Mucosa of stomach (tissue), 1 donor: ENCODE measurements around the gene CROCC2.

Source experiments
- H3K27me3 ChIP-seq: one replicate; pipeline ENCODE4 v1.7.0; 2013; ENCODE audit warnings: mild to moderate bottlenecking, low read length; ENCODE audit not compliant: control insufficient read depth, insufficient read depth
- H3K36me3 ChIP-seq: one replicate; pipeline ENCODE4 v1.7.0; 2013; ENCODE audit warnings: low read length; ENCODE audit not compliant: control insufficient read depth, insufficient read depth
- H3K4me1 ChIP-seq: one replicate; pipeline ENCODE4 v1.7.0; 2013; ENCODE audit warnings: mild to moderate bottlenecking, low read length; ENCODE audit not compliant: control insufficient read depth, insufficient read depth
- H3K4me3 ChIP-seq: one replicate; pipeline ENCODE4 v1.7.0; 2013; ENCODE audit warnings: low read length
- H3K9ac ChIP-seq: one replicate; pipeline ENCODE4 v1.7.0; 2013; ENCODE audit warnings: mild to moderate bottlenecking, low read length, moderate library complexity
- H3K9me3 ChIP-seq: one replicate; pipeline ENCODE4 v1.7.0; 2013; ENCODE audit warnings: mild to moderate bottlenecking, low read length, moderate library complexity; ENCODE audit not compliant: control insufficient read depth
- donor health status: Pancreatic carcinoma.

The CROCC2 gene

GRCh38 chr2:240889601-240890560 is 16.3 kb upstream of the CROCC2 start:
- Histone ChIP-seq H3K9ac (no peak overlapping the region), H3K36me3 (no peaks in the 10 kb centered on the region), H3K4me1 (no peaks in the 10 kb centered on the region), H3K4me3 (no peak overlapping the region), H3K9me3 (no peaks in the 10 kb centered on the region), H3K27me3 (no peaks in the 10 kb centered on the region)

- no peak overlapping the region for H3K9ac ChIP-seq
- no peak overlapping the region for H3K4me3 ChIP-seq
- no peaks in the 10 kb centered on the region for H3K27me3 ChIP-seq
- no peaks in the 10 kb centered on the region for H3K9me3 ChIP-seq
- no peaks in the 10 kb centered on the region for H3K36me3 ChIP-seq
- H3K4me1 ChIP-seq: no peaks in the 10 kb centered on the region
Observed at GRCh38 chr2:240890691-240891090, 15.4 kb upstream of the CROCC2 start.

GRCh38 chr2:240891492-240892340 is 14.4 kb upstream of the CROCC2 start:
- Histone ChIP-seq H3K4me3 (no peak overlapping the region), H3K9me3 (no peaks in the 10 kb centered on the region), H3K36me3 (no peaks in the 10 kb centered on the region), H3K9ac (no peak overlapping the region), H3K4me1 (no peaks in the 10 kb centered on the region), H3K27me3 (no peaks in the 10 kb centered on the region)

GRCh38 chr2:240892356-240892755 is 13.8 kb upstream of the CROCC2 start:
- peaks cover 1% of the 10 kb centered on the region for H3K27me3 ChIP-seq
- no peaks in the 10 kb centered on the region for H3K9me3 ChIP-seq
- H3K36me3 ChIP-seq: no peaks in the 10 kb centered on the region
- no peak overlapping the region for H3K9ac ChIP-seq
- no peak overlapping the region for H3K4me3 ChIP-seq
- H3K4me1 ChIP-seq: peaks cover under 1% of the 10 kb centered on the region

- no peaks in the 10 kb centered on the region for H3K36me3 ChIP-seq
- H3K9me3 ChIP-seq: no peaks in the 10 kb centered on the region
- H3K4me1 ChIP-seq: peaks cover 6% of the 10 kb centered on the region
- H3K4me3 ChIP-seq: no peak overlapping the region
- no peak overlapping the region for H3K9ac ChIP-seq
- H3K27me3 ChIP-seq: peaks cover 3% of the 10 kb centered on the region
Observed at GRCh38 chr2:240892925-240893324, 13.2 kb upstream of the CROCC2 start.

- H3K4me3 ChIP-seq: no peak overlapping the region
- H3K9me3 ChIP-seq: no peaks in the 10 kb centered on the region
- H3K36me3 ChIP-seq: no peaks in the 10 kb centered on the region
- peaks cover 3% of the 10 kb centered on the region for H3K27me3 ChIP-seq
- H3K9ac ChIP-seq: no peak overlapping the region
- H3K4me1 ChIP-seq: peaks cover 7% of the 10 kb centered on the region
Observed at GRCh38 chr2:240893363-240893844, 12.7 kb upstream of the CROCC2 start.

GRCh38 chr2:240894006-240894405 is 12.1 kb upstream of the CROCC2 start:
- Histone ChIP-seq H3K9me3 (no peaks in the 10 kb centered on the region), H3K27me3 (peaks cover 3% of the 10 kb centered on the region), H3K36me3 (no peaks in the 10 kb centered on the region), H3K4me3 (no peak overlapping the region), H3K9ac (no peak overlapping the region), H3K4me1 (peaks cover 7% of the 10 kb centered on the region)

- no peak overlapping the region for H3K4me3 ChIP-seq
- peaks cover 3% of the 10 kb centered on the region for H3K27me3 ChIP-seq
- no peak overlapping the region for H3K9ac ChIP-seq
- no peaks in the 10 kb centered on the region for H3K36me3 ChIP-seq
- no peaks in the 10 kb centered on the region for H3K9me3 ChIP-seq
- peaks cover 7% of the 10 kb centered on the region for H3K4me1 ChIP-seq
Observed at GRCh38 chr2:240894836-240895558, 11.1 kb upstream of the CROCC2 start.

- Histone ChIP-seq H3K9me3 (no peaks in the 10 kb centered on the region), H3K4me3 (no peak within 1 kb of the TSS), H3K27me3 (peaks cover 3% of the 10 kb centered on the region), H3K9ac (no peak within 1 kb of the TSS), H3K36me3 (no peaks in the 10 kb centered on the region), H3K4me1 (peaks cover 7% of the 10 kb centered on the region)
Observed at GRCh38 chr2:240895656-240896388, 10.3 kb upstream of the CROCC2 start, which contains the start of gene MAB21L4. Gene MAB21L4 (minus strand): TSS chr2:240896156. CDS start chr2:240895997, 159 bp downstream.

- Histone ChIP-seq H3K27me3 (peaks cover 3% of the 10 kb centered on the region), H3K4me3 (no peak overlapping the region), H3K4me1 (peaks cover 7% of the 10 kb centered on the region), H3K36me3 (no peaks in the 10 kb centered on the region), H3K9me3 (no peaks in the 10 kb centered on the region), H3K9ac (no peak overlapping the region)
Observed at GRCh38 chr2:240896394-240896793, 9.7 kb upstream of the CROCC2 start.
